Heart left ventricle (tissue), 13 donors: ENCODE measurements around the gene SLC9A7.

Experiments used
- CTCF ChIP-seq, 12 donors: fragments of 200-600 bp; sonication (generic) in 4 of 12; IDR thresholded peaks; one replicate each; pipeline versions ENCODE4 v1.5.0 to v1.8.0; 2018 to 2022; ENCODE audit warnings: antibody characterized with exemption in 12 of 12, mild to moderate bottlenecking in 5 of 12
- POLR2A ChIP-seq, 2 donors: fragments of 450-650 bp; IDR thresholded peaks; one replicate each; pipeline ENCODE4 v1.6.1; 2017; ENCODE audit warnings: antibody characterized with exemption in 2 of 2, mild to moderate bottlenecking in 2 of 2, moderate library complexity in 2 of 2
- donor health status: ischemic (EF 13 %, LVEDD 7.1; RV severe dilation, severe dysfunction).
- donor health status: DM: no; HTN: yes; CAD: no.
- donor health status: DM: no; HTN: no; CAD: no.
- donor health status: ischemic (EF 25% LVEDD 6.9; RV normal size, moderate dysfunction).
- donor health status: ischemic (EF 25% LVEDD 5.7; RV mildly dilated, moderate dysfunction).
- donor health status: ischemic (EF 35%, LVEDD 5.7; RV mildly dilated, moderate dysfunction).
- donor health status: nonischemic (EF 11% LVEDD 7.7; RV severe dilation, severe dysfunction).
- donor health status: DM: yes; HTN: yes; CAD: no.
- donor health status: PGD.
- donor health status: ischemic (EF 29% LVEDD 5.4; RV normal size, mild dysfunction).
- donor health status: nonischemic (EF 23%, LVEDD 6.1; RV moderate dilation, normal function).

GRCh38 chrX:46694549-46694948 is 64.4 kb downstream of the SLC9A7 start:
- TF ChIP-seq CTCF (IDR thresholded peaks at IDR 0.05), result no peak
- no peak for TF ChIP-seq POLR2A (IDR thresholded peaks at IDR 0.05)
